IPS-20b (cell line): ENCODE data around the gene FST.

Experiments
- H3K27ac ChIP-seq: one replicate; pipeline ENCODE4 v1.5.1; 2013; ENCODE audit warnings: low read length
- H3K27me3 ChIP-seq: 2 replicates; pipeline ENCODE4 v1.6.1; 2013; ENCODE audit warnings: mild to moderate bottlenecking, low read length, inconsistent platforms; ENCODE audit not compliant: insufficient read depth
- H3K36me3 ChIP-seq: 2 replicates; pipeline ENCODE4 v1.6.1; 2013; ENCODE audit warnings: low read depth, mild to moderate bottlenecking, inconsistent platforms, low read length, moderate library complexity; ENCODE audit not compliant: insufficient read depth
- H3K4me1 ChIP-seq: 2 replicates; pipeline ENCODE4 v1.6.1; 2013; ENCODE audit warnings: mild to moderate bottlenecking, control low read depth, inconsistent platforms, low read length, moderate library complexity; ENCODE audit not compliant: insufficient read depth
- H3K4me3 ChIP-seq: 2 replicates; pipeline ENCODE4 v1.5.1; 2013; ENCODE audit warnings: mild to moderate bottlenecking, low read length, inconsistent platforms
- H3K9ac ChIP-seq: 2 replicates; pipeline ENCODE4 v1.6.1; 2013; ENCODE audit warnings: low read depth, mild to moderate bottlenecking, inconsistent platforms, low read length, moderate library complexity
- H3K9me3 ChIP-seq: 2 replicates; pipeline ENCODE4 v1.6.1; 2013; ENCODE audit warnings: mild to moderate bottlenecking, low read depth, low read length, inconsistent platforms; ENCODE audit not compliant: insufficient read depth

The FST gene

DNA sequence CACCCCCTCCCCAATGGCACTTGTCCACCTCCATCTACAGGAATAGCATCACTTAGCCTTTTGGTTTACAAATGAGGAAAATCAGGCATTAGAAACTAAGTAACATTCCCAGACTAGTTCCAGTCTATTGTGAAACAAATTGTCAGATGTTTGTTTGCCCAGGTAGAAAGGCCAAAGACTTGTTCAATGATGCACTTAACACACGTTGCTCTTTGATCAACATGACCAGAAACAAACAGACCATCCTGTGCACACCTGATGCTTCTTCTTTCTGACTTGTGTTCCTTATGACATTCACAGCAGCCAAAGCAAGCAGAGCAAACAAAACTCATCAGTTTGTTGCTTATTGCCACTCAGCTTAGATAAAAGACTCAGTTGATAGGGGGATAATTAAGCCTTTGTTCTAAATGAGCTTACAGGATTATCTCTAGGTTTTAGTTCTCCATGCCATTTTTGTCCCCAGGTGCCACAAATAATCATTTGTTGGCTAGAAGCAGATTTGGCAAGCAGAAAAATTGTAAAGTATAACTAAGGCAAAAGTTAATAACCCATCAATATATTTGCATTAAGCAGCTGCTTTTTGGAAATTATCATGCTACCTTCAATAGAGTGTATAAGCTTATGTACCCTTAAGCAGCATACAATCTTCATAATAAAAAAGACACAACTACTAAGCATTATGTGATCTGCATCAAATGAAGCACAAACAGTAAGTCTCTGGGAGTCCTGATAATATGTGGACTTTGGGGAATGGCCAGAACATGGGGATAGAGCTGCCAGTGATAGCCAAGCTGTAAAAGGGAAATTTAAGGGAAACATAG is 26.3 kb upstream of the FST start:
- H3K27me3 ChIP-seq: no peaks in the 10 kb centered on the region
- H3K36me3 ChIP-seq: no peaks in the 10 kb centered on the region
- no peak overlapping the region for H3K9ac ChIP-seq
- H3K9me3 ChIP-seq: no peaks in the 10 kb centered on the region
- no peak overlapping the region for H3K4me3 ChIP-seq
- H3K27ac ChIP-seq: no peak overlapping the region
- peaks cover 14% of the 10 kb centered on the region; the same call in 1 of the 2 replicates for H3K4me1 ChIP-seq

GRCh38 chr5:53454719-53455000 is 25.8 kb upstream of the FST start:
- Histone ChIP-seq H3K4me1 (peaks cover 18% of the 10 kb centered on the region; the same call in 1 of the 2 replicates), H3K9ac (no peak overlapping the region), H3K4me3 (no peak overlapping the region), H3K27ac (no peak overlapping the region), H3K27me3 (no peaks in the 10 kb centered on the region), H3K9me3 (no peaks in the 10 kb centered on the region), H3K36me3 (no peaks in the 10 kb centered on the region)

DNA sequence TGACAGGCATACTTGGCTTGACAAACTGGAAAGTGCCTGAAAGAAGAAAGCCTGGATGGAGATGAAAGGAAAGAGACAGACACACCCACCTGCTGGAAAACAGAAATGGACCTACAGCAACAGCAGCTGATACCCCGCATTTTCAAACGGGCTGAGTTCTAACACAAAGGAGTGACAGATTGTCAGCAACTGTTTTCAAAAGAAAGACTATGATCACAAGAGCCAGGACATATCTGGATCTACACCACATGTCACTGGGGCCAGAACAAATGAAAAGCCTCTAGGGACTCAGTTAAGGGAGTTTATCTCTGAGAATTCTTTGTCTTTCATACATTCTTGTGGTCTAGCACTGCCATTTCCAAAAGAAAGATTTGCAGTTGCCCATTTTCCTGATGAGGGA is 24.1 kb upstream of the FST start:
- no peak overlapping the region for H3K9ac ChIP-seq
- no peaks in the 10 kb centered on the region for H3K36me3 ChIP-seq
- no peaks in the 10 kb centered on the region for H3K9me3 ChIP-seq
- H3K4me3 ChIP-seq: no peak overlapping the region
- H3K27me3 ChIP-seq: no peaks in the 10 kb centered on the region
- H3K27ac ChIP-seq: no peak overlapping the region
- peaks cover 20% of the 10 kb centered on the region; the same call in 1 of the 2 replicates for H3K4me1 ChIP-seq

DNA sequence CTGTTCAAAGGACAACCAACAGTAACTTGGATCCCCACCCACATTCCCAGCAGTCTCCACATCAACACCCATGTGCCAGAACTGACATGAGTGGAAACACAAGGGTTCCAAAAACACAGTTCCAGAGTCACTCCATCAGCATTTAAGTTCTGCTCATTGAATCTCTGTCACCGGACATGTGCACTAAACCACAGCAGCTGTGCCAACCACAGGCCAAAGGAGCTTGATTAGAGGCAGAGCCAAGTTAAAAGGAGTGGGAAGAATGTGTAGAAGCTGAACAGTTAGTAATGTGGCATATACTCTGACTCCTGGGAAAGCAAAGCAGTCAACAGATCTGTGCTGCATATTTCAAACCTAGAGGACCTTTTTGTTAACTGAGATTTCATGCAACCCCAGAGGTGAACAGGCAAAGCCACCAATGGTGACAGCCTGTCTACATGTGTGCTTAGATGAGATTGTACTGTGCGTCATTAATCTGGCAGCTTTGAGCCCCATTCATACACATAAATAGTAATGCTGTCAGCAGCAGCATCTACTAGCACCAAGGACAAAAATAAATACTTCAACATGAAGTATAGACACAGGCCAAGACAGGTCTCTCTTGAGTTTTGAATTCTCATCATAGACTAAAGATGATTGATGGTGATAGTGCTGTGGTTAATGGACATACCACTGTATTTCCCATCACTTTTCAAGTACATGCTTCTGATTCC is 16.4 kb upstream of the FST start:
- H3K9ac ChIP-seq: no peak overlapping the region
- no peaks in the 10 kb centered on the region for H3K27me3 ChIP-seq
- H3K4me3 ChIP-seq: no peak overlapping the region
- H3K9me3 ChIP-seq: no peaks in the 10 kb centered on the region
- H3K27ac ChIP-seq: no peak overlapping the region
- peaks cover 7% of the 10 kb centered on the region; the same call in 1 of the 2 replicates for H3K4me1 ChIP-seq
- no peaks in the 10 kb centered on the region for H3K36me3 ChIP-seq

GRCh38 chr5:53464722-53465121 is 15.7 kb upstream of the FST start:
- Histone ChIP-seq H3K9ac (no peak overlapping the region), H3K4me3 (no peak overlapping the region), H3K27me3 (no peaks in the 10 kb centered on the region), H3K27ac (no peak overlapping the region), H3K9me3 (no peaks in the 10 kb centered on the region), H3K36me3 (no peaks in the 10 kb centered on the region), H3K4me1 (peaks cover 2% of the 10 kb centered on the region; the same call in 1 of the 2 replicates)

DNA sequence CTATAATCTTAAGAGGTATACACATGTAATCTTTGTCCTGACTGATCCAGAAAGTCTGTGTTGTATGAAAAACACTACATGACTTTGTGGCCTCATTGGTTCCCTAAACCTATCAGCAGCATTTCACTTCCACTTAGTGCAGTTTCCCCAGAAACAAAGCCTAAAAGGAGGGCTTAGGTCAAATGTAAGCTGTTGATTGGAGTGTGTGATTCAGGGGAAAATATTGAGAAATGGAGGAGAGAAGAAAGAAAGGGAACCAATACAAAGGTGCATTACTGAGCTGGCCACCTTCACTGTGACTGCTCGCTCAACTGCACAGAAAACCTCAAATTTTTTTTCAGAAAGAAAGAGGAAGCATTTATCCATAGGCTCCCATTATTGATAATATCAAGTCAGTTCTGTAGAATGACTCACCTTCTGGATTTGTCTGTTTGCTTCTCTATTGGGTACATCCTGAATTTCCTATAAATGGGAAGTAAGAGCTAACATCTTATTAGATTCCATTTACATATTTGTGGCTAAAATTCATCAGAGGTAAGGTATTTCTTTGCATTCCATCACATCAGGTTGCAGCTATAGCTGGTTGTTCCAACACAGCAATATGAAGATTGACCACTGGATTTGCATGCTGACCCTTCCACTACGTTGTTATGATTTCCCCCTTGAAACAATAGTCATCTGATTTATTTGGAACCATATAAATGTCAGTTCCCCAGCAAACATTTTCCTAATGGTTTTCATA is 10.3 kb upstream of the FST start:
- H3K9ac ChIP-seq: no peak overlapping the region
- no peaks in the 10 kb centered on the region for H3K9me3 ChIP-seq
- no peaks in the 10 kb centered on the region for H3K36me3 ChIP-seq
- H3K4me3 ChIP-seq: no peak overlapping the region
- no peaks in the 10 kb centered on the region for H3K27me3 ChIP-seq
- no peaks in the 10 kb centered on the region for H3K4me1 ChIP-seq
- no peak overlapping the region for H3K27ac ChIP-seq

DNA sequence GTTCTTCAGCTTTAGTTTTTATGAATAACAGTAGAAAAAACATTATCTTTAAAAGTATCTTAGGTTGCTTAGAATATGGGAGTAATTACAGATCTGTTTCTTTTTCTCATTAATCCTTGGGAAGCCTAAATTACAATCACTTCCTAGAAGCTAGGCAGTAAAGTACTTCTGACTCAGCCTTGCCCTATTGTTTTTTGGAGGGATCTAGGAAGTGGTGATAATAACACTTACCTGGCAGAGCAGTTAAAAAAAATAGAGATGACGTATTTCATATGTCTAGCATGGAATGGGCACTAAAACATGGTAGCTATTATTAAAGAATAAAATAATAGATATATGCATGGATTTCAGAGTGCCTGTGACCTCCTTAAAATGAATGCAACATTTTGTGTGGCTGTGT is 8.2 kb upstream of the FST start:
- H3K36me3 ChIP-seq: no peaks in the 10 kb centered on the region
- H3K4me1 ChIP-seq: no peaks in the 10 kb centered on the region
- no peak overlapping the region for H3K9ac ChIP-seq
- no peaks in the 10 kb centered on the region for H3K9me3 ChIP-seq
- H3K27me3 ChIP-seq: no peaks in the 10 kb centered on the region
- no peak overlapping the region for H3K27ac ChIP-seq
- H3K4me3 ChIP-seq: no peak overlapping the region

DNA sequence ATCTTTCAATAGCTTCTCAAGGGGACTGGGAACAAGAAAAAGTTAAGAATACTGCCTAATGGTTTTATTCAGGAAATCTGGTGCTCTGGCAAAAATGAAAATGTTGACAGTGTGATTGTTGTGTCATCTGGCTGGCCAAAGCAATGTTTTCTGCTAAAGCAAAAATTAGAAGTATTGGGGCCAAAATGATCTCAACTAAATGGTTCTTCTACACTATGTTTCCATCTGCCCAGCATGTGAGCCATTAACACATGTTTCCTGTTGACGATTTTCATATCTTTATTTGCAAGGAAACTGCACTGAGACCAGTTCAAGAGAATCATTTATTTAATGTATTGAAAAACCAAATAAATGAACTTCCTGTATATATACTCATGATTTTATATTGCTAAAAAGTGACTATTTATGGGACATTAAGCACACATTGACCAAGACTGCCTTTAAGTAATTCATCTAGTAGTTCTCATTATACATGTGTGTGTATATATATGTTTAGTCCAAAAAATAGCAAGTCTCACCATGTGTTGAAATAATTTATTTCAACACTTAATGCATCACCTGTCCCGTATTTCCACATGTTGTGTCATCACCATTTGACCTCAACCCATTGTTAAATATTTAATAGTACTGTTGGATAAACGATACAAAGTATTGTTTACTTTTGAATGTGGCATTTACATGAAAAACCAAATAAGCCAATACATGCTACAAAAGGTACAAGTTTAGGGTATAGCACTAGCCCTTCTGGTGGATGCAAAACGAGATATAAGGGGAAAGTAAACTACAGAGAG is 7.5 kb upstream of the FST start:
- no peaks in the 10 kb centered on the region for H3K9me3 ChIP-seq
- no peak overlapping the region for H3K9ac ChIP-seq
- H3K27ac ChIP-seq: no peak overlapping the region
- H3K36me3 ChIP-seq: no peaks in the 10 kb centered on the region
- H3K4me3 ChIP-seq: no peak overlapping the region
- H3K27me3 ChIP-seq: no peaks in the 10 kb centered on the region
- H3K4me1 ChIP-seq: peaks cover under 1% of the 10 kb centered on the region; the same call in 1 of the 2 replicates

- H3K27ac ChIP-seq: no peak overlapping the region
- no peaks in the 10 kb centered on the region for H3K27me3 ChIP-seq
- H3K4me1 ChIP-seq: peaks cover 4% of the 10 kb centered on the region; the same call in 1 of the 2 replicates
- no peaks in the 10 kb centered on the region for H3K36me3 ChIP-seq
- H3K9ac ChIP-seq: no peak overlapping the region
- H3K9me3 ChIP-seq: no peaks in the 10 kb centered on the region
- H3K4me3 ChIP-seq: no peak overlapping the region
Measured at GRCh38 chr5:53473633-53474032, 6.8 kb upstream of the FST start.

DNA sequence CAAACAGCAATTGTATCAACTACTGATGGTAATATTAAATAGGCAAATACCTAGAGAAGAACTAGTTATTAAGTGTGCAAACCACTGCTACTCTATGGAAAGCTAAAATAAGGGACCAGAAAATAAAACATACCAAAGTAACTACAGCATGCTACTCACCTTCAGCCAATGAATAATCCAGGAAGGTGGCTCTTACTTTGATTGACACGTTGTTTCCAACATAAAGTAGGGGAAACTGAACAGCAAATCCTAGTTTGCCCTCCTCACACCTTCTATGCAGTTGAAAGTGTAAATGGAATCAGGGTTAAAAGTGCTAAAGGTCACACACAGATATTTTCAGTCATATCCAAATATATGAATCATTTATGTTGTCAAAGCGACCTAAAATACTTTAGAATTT is 5.1 kb upstream of the FST start:
- Histone ChIP-seq H3K27me3 (no peaks in the 10 kb centered on the region; the same call in 1 of the 2 replicates), H3K36me3 (no peaks in the 10 kb centered on the region), H3K9ac (no peak overlapping the region), H3K27ac (no peak overlapping the region), H3K9me3 (no peaks in the 10 kb centered on the region), H3K4me3 (no peak overlapping the region), H3K4me1 (peaks cover 4% of the 10 kb centered on the region; the same call in 1 of the 2 replicates)

DNA sequence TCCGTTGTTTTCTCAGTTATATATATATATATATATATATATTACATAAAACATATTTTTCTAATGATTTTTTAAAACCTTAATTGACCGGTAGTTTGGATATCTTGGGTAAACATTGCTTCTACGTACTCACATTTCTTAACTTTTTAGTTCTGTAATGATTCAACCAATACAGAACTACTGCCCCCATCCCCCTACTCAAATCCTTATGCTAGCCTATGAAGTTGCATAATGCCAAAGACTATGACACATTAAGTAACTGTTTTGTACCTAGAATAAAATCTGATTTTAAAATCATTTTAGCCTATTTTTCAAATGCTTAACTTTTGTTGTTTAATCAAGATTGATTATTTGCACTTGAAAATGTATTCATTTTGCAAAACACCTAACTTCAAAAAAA is 4.4 kb upstream of the FST start:
- Histone ChIP-seq H3K27ac (no peak overlapping the region), H3K4me3 (no peak overlapping the region), H3K9me3 (no peaks in the 10 kb centered on the region), H3K4me1 (peaks cover 4% of the 10 kb centered on the region; the same call in 1 of the 2 replicates), H3K27me3 (peaks cover 3% of the 10 kb centered on the region; the same call in 1 of the 2 replicates), H3K9ac (no peak overlapping the region), H3K36me3 (no peaks in the 10 kb centered on the region)
